Measurements from ENCODE around the gene ST6GALNAC6. TPM values are rescaled to one million over a fixed set of nuclear protein-coding genes. Genes with fewer than 3 reads are reported as not detected.

The ST6GALNAC6 gene
- total RNA-seq, 4 donors from 2014 or later: 101 to 287 (median 176) TPM

GRCh38 chr9:127847833-127848755, 51.3 kb downstream of the ST6GALNAC6 start:
- no peak for TF ChIP-seq CTCF (IDR thresholded peaks at IDR 0.05; ENCODE audit: low read depth)

- TF ChIP-seq CTCF (IDR thresholded peaks at IDR 0.05; ENCODE audit: low read depth): no peak
Observed at GRCh38 chr9:127847178-127847510, 52.3 kb downstream of the ST6GALNAC6 start.

- no peak for TF ChIP-seq CTCF (IDR thresholded peaks at IDR 0.05; ENCODE audit: low read depth)
Observed at GRCh38 chr9:127846443-127847177, 52.8 kb downstream of the ST6GALNAC6 start.

- TF ChIP-seq CTCF (IDR thresholded peaks at IDR 0.05; ENCODE audit: low read depth): no peak
Observed at GRCh38 chr9:127844821-127845359, 54.5 kb downstream of the ST6GALNAC6 start.

- TF ChIP-seq CTCF (IDR thresholded peaks at IDR 0.05; ENCODE audit: low read depth): no peak
Observed at GRCh38 chr9:127841087-127841835, 58.1 kb downstream of the ST6GALNAC6 start.

GRCh38 chr9:127838375-127839078, 60.9 kb downstream of the ST6GALNAC6 start:
- TF ChIP-seq CTCF (IDR thresholded peaks at IDR 0.05; ENCODE audit: low read depth): no peak
